ENCODE results near the gene CENPB. TPM values are rescaled to one million over a fixed set of nuclear protein-coding genes. Genes with fewer than 3 reads are reported as not detected.

The CENPB gene
- total and polyA plus RNA-seq, 9 donors, result 40.7 to 52.7 (median 48.8) TPM

DNA sequence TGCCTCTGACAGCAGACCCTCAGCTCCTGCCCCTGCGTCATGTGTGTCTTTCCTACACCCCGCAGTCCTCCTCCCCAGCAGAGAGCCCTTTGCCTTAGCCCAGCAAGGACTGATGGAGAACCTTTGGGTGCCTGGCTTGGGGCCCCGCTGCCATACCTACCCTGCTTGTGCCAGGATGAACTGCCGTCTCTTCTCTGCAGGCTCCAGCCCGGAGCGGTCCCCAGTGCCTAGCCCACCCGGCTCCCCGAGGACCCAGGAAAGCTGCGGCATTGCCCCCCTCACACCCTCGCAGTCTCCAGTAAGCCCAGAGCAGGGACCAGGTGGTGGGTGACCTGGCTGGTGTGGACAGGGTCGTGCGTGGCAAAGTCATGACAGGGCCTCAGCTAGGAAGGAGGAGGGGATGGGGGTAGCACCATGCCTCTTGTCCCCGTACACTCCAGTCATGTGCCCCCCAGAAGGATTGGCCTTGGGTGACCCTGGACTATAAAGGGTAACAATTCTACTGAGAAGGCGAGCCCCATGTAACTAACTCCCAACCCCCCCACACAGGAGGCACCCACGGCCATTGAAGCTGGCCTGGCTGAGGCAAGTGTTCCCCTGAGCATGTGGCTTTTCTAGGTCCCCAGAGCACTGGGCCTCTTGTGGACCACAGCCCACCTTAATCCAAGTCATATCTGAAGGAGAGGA is 45.8 kb downstream of the CENPB start:
- H3K4me1 ChIP-seq (ENCODE audit: control insufficient read depth, insufficient read depth, low read length), result peaks cover 17% of the 10 kb centered on the region

DNA sequence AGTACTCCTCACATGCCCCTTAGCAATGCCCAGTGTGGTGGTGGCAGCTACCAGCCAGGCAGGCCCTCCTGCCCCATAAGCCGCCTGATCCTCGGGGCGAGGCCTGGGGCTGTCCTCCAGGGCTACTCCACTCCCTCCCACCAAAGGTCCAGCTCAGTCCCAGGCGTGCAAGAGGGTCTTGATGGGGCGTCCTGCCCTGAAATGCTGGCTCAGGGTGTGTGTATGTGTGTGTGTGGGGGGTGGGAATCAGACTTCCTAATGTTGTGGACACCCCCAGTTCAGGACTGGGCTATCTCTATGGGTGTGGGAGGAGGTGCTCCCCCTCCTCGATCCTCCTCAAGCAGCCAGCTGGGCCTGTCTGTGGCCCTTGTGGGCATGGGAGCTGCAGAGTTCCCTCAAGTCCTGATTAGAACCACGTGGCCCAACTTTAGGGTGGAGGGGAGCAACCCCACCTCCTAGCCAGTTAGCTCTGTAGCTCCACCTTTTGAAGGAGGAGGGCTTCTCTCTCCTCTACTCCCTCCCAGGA is 46.6 kb downstream of the CENPB start:
- Histone ChIP-seq H3K4me3 (ENCODE audit: low read length) (no peak overlapping the region), H3K4me1 (ENCODE audit: control insufficient read depth, insufficient read depth, low read length) (peaks cover 19% of the 10 kb centered on the region), H3K9me3 (replicated peaks; ENCODE audit: control insufficient read depth, low read depth, low read length) (no peaks in the 10 kb centered on the region), H3K27ac (ENCODE audit: low read length) (peak overlapping the region; percentile 69), H3K27me3 (ENCODE audit: control insufficient read depth, insufficient read depth, low read length) (no peaks in the 10 kb centered on the region), H3K36me3 (ENCODE audit: control insufficient read depth, insufficient read depth, low read length) (peaks cover 43% of the 10 kb centered on the region)
- no CpG with 5 or more reads among the region's 7 CpGs for WGBS (ENCODE audit: insufficient coverage)
- DNase-seq, result no peak

More for the DNA sequence above, 45.8 kb downstream of the CENPB start:
- DNase-seq, result no peak
- Histone ChIP-seq H3K9me3 (replicated peaks; ENCODE audit: control insufficient read depth, low read depth, low read length) (no peaks in the 10 kb centered on the region), H3K36me3 (ENCODE audit: control insufficient read depth, insufficient read depth, low read length) (peaks cover 46% of the 10 kb centered on the region), H3K27ac (ENCODE audit: low read length) (no peak overlapping the region), H3K4me3 (ENCODE audit: low read length) (no peak overlapping the region), H3K27me3 (ENCODE audit: control insufficient read depth, insufficient read depth, low read length) (peaks cover 2% of the 10 kb centered on the region)
- 79% methylated on average over 8 of the region's 15 CpGs for WGBS (ENCODE audit: insufficient coverage)

- H3K27me3 ChIP-seq (ENCODE audit: control insufficient read depth, insufficient read depth, low read length), result no peaks in the 10 kb centered on the region
- H3K4me3 ChIP-seq (ENCODE audit: low read length), result no peak overlapping the region
- peaks cover 37% of the 10 kb centered on the region for H3K36me3 ChIP-seq (ENCODE audit: control insufficient read depth, insufficient read depth, low read length)
- WGBS (ENCODE audit: insufficient coverage), result 54% methylated on average over 17 of the region's 19 CpGs
- no peaks in the 10 kb centered on the region for H3K9me3 ChIP-seq (replicated peaks; ENCODE audit: control insufficient read depth, low read depth, low read length)
- H3K27ac ChIP-seq (ENCODE audit: low read length), result peak overlapping the region; percentile 69
- DNase-seq, result peak; percentile 37
- H3K4me1 ChIP-seq (ENCODE audit: control insufficient read depth, insufficient read depth, low read length), result peaks cover 25% of the 10 kb centered on the region
Observed at GRCh38 chr20:3739054-3739925, 47.2 kb downstream of the CENPB start.

- H3K4me3 ChIP-seq (ENCODE audit: low read length), result no peak overlapping the region
Observed at GRCh38 chr20:3738111-3739053, 48.2 kb downstream of the CENPB start.

DNA sequence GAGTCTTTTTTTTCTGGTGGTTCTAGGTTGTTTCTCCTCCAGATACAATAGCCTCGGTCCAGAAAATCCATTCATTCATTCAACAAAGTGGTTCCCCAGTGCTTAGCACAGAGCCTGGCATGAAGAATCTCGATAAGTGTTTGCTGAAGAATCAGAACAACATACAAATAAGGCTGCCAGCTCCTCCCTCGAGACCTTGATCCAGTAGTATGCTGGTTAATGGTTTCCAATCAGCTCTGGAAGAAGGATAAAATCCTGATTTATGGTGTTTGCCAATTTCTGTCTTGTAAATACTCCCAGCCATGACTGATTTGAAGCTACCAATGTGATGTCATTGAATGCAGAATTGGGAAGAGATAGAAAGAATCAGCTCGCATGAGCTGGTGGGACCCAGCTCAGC is 50.8 kb downstream of the CENPB start:
- Histone ChIP-seq H3K4me3 (ENCODE audit: low read length) (no peak overlapping the region), H3K27ac (ENCODE audit: low read length) (no peak overlapping the region)
- DNase-seq, result no peak

More at GRCh38 chr20:3738111-3739053, 48.2 kb downstream of the CENPB start:
- no peaks in the 10 kb centered on the region for H3K9me3 ChIP-seq (replicated peaks; ENCODE audit: control insufficient read depth, low read depth, low read length)
- DNase-seq, result no peak
- 50% methylated on average over 6 of the region's 11 CpGs for WGBS (ENCODE audit: insufficient coverage)
- no peaks in the 10 kb centered on the region for H3K27me3 ChIP-seq (ENCODE audit: control insufficient read depth, insufficient read depth, low read length)
- no peak overlapping the region for H3K27ac ChIP-seq (ENCODE audit: low read length)
- peaks cover 32% of the 10 kb centered on the region for H3K4me1 ChIP-seq (ENCODE audit: control insufficient read depth, insufficient read depth, low read length)
- peaks cover 32% of the 10 kb centered on the region for H3K36me3 ChIP-seq (ENCODE audit: control insufficient read depth, insufficient read depth, low read length)

DNA sequence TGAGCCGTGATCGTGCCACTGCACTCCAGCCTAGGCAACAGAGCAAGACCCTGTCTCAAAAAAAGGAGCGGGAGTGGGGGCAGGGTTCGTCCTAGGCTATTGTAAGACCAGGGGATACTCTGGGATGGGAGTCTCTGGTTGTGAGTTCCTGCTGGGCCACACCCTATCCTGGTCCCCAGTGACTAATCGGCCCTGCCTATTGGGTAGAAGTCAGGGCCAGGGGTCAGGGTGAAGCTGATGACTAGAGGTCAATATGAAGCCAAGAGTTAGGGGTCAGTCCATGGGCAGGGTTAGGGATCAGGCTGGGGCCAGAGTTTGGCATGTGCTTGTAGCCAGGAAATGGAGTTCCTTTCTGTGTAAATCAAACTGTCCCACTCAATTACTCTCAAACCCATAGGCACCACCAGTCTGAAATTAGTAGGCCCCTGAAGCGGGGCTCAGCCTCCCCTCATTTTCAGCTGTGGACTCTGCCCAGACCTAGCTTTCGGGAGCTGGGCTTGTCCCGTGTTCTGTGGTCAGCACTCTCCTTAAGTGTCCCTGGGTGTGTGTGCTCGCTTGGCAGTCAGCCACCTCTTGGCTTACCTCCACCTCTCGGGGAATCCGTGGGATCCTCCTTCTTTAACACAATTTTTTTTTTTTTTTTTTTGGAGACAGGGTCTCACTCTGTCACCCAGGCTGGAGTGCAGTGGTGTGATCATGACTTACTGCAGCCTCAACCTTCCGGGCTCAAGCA is 52.3 kb downstream of the CENPB start:
- DNase-seq, result peak; percentile 47
- H3K27ac ChIP-seq (ENCODE audit: low read length), result peak overlapping the region; percentile 13
- H3K4me1 ChIP-seq (ENCODE audit: control insufficient read depth, insufficient read depth, low read length), result peaks cover 53% of the 10 kb centered on the region

More for the DNA sequence above, 50.8 kb downstream of the CENPB start:
- Histone ChIP-seq H3K4me1 (ENCODE audit: control insufficient read depth, insufficient read depth, low read length) (peaks cover 52% of the 10 kb centered on the region), H3K9me3 (replicated peaks; ENCODE audit: control insufficient read depth, low read depth, low read length) (no peaks in the 10 kb centered on the region), H3K27me3 (ENCODE audit: control insufficient read depth, insufficient read depth, low read length) (peaks cover 4% of the 10 kb centered on the region), H3K36me3 (ENCODE audit: control insufficient read depth, insufficient read depth, low read length) (peaks cover 26% of the 10 kb centered on the region)
- WGBS (ENCODE audit: insufficient coverage), result 40% methylated on average over 1 of the region's 4 CpGs

More for the DNA sequence above, 52.3 kb downstream of the CENPB start:
- 52% methylated on average over 8 of the region's 12 CpGs for WGBS (ENCODE audit: insufficient coverage)
- peaks cover 4% of the 10 kb centered on the region for H3K27me3 ChIP-seq (ENCODE audit: control insufficient read depth, insufficient read depth, low read length)
- H3K36me3 ChIP-seq (ENCODE audit: control insufficient read depth, insufficient read depth, low read length), result peaks cover 18% of the 10 kb centered on the region
- H3K4me3 ChIP-seq (ENCODE audit: low read length), result peak overlapping the region; percentile 65
- no peaks in the 10 kb centered on the region for H3K9me3 ChIP-seq (replicated peaks; ENCODE audit: control insufficient read depth, low read depth, low read length)

Other genes starting within 250 kb of the CENPB start
- gene GFRA4, start 123.3 kb downstream of the CENPB start, total RNA-seq, result not detected
- not detected for gene GFRA4, start 123.3 kb downstream of the CENPB start, polyA plus RNA-seq (ENCODE audit: insufficient read depth in 1 of 8, insufficient read length in 8 of 8, low replicate concordance in 1 of 8)
- gene ADAM33, start 104.7 kb downstream of the CENPB start, total RNA-seq, result 52.8 TPM
- 10 to 100 TPM; 26.1 to 78.3 (median 52.8) TPM for gene ADAM33, start 104.7 kb downstream of the CENPB start, polyA plus RNA-seq (ENCODE audit: insufficient read depth in 1 of 8, insufficient read length in 8 of 8, low replicate concordance in 1 of 8)
- gene SIGLEC1, start 74.1 kb downstream of the CENPB start, total RNA-seq, result 2.1 TPM
- gene SIGLEC1, start 74.1 kb downstream of the CENPB start, polyA plus RNA-seq (ENCODE audit: insufficient read depth in 1 of 8, insufficient read length in 8 of 8, low replicate concordance in 1 of 8), result 1 to 10 TPM; 3.3 to 6.2 (median 3.9) TPM
- 18.3 TPM for gene HSPA12B, start 54.1 kb downstream of the CENPB start, total RNA-seq
- gene HSPA12B, start 54.1 kb downstream of the CENPB start, polyA plus RNA-seq (ENCODE audit: insufficient read depth in 1 of 8, insufficient read length in 8 of 8, low replicate concordance in 1 of 8), result 10 to 100 TPM; 20.8 to 35.8 (median 30.1) TPM
- gene ADISSP, start 19.0 kb downstream of the CENPB start, total RNA-seq, result 21.2 TPM
- gene ADISSP, start 19.0 kb downstream of the CENPB start, polyA plus RNA-seq (ENCODE audit: insufficient read depth in 1 of 8, insufficient read length in 8 of 8, low replicate concordance in 1 of 8), result 10 to 100 TPM; 17.0 to 26.7 (median 25.2) TPM
- gene SPEF1, start 5.3 kb downstream of the CENPB start, total RNA-seq, result 0.09 TPM
- under 1 TPM in 2 of 8 donors, not detected in 6; 0.12 to 0.21 TPM for gene SPEF1, start 5.3 kb downstream of the CENPB start, polyA plus RNA-seq (ENCODE audit: insufficient read depth in 1 of 8, insufficient read length in 8 of 8, low replicate concordance in 1 of 8)
- gene CDC25B, start 9.6 kb upstream of the CENPB start, total RNA-seq, result 37.7 TPM
- 100 to 1,000 TPM in 3 of 8 donors, 10 to 100 TPM in 5; 68.1 to 118 (median 90.6) TPM for gene CDC25B, start 9.6 kb upstream of the CENPB start, polyA plus RNA-seq (ENCODE audit: insufficient read depth in 1 of 8, insufficient read length in 8 of 8, low replicate concordance in 1 of 8)
- 9.2 TPM for gene AP5S1, start 33.8 kb upstream of the CENPB start, total RNA-seq
- 10 to 100 TPM in 4 of 8 donors, 1 to 10 TPM in 4; 8.3 to 10.8 (median 10.2) TPM for gene AP5S1, start 33.8 kb upstream of the CENPB start, polyA plus RNA-seq (ENCODE audit: insufficient read depth in 1 of 8, insufficient read length in 8 of 8, low replicate concordance in 1 of 8)
- gene MAVS, start 60.1 kb upstream of the CENPB start, total RNA-seq, result 14.6 TPM
- gene MAVS, start 60.1 kb upstream of the CENPB start, polyA plus RNA-seq (ENCODE audit: insufficient read depth in 1 of 8, insufficient read length in 8 of 8, low replicate concordance in 1 of 8), result 10 to 100 TPM; 17.5 to 26.2 (median 21.0) TPM
- gene PANK2, start 102.6 kb upstream of the CENPB start, total RNA-seq, result 40.3 TPM
- 10 to 100 TPM; 25.8 to 32.0 (median 28.0) TPM for gene PANK2, start 102.6 kb upstream of the CENPB start, polyA plus RNA-seq (ENCODE audit: insufficient read depth in 1 of 8, insufficient read length in 8 of 8, low replicate concordance in 1 of 8)
- 16.7 TPM for gene RNF24, start 228.8 kb upstream of the CENPB start, total RNA-seq
- gene RNF24, start 228.8 kb upstream of the CENPB start, polyA plus RNA-seq (ENCODE audit: insufficient read depth in 1 of 8, insufficient read length in 8 of 8, low replicate concordance in 1 of 8), result 10 to 100 TPM; 17.1 to 35.1 (median 25.1) TPM

Measured in muscle of leg (tissue), 11 donors.